Liver (tissue), 9 donors: Measurements from ENCODE around the gene PEX11B. TPM values are rescaled to one million over a fixed set of nuclear protein-coding genes. Genes with fewer than 3 reads are reported as not detected.
A peak's percentile ranks its signal among the peaks of the same experiment; 100 is the strongest.

Experiments
- DNase-seq: peaks from one replicate; pipeline ENCODE4 v3.0.0-alpha.2; 2017; ENCODE audit warnings: low spot score
- H3K27ac ChIP-seq, 2 donors: one replicate each; pipeline ENCODE4 v1.7.0; 2013; ENCODE audit warnings: inconsistent platforms in 2 of 2, low read length in 2 of 2, control low read depth in 1 of 2, low read depth in 1 of 2, mild to moderate bottlenecking in 1 of 2
- H3K27me3 ChIP-seq, 4 donors: one replicate each; pipeline versions ENCODE4 v1.6.1 to v1.7.0; 2013; ENCODE audit warnings: low read length in 3 of 4, inconsistent platforms in 1 of 4, mild to moderate bottlenecking in 1 of 4, moderate library complexity in 1 of 4; ENCODE audit not compliant: control insufficient read depth in 4 of 4, insufficient read depth in 4 of 4
- H3K36me3 ChIP-seq, 4 donors: one replicate each; pipeline versions ENCODE4 v1.6.1 to v1.7.0; 2013; ENCODE audit warnings: low read length in 3 of 4, mild to moderate bottlenecking in 3 of 4, low read depth in 1 of 4, moderate library complexity in 1 of 4; ENCODE audit not compliant: control insufficient read depth in 4 of 4, insufficient read depth in 3 of 4
- H3K4me1 ChIP-seq, 4 donors: one replicate each; pipeline versions ENCODE4 v1.6.1 to v1.7.0; 2013; ENCODE audit warnings: low read length in 3 of 4, mild to moderate bottlenecking in 3 of 4, moderate library complexity in 1 of 4; ENCODE audit not compliant: control insufficient read depth in 4 of 4, insufficient read depth in 4 of 4
- H3K4me3 ChIP-seq, 3 donors: one replicate each; pipeline versions ENCODE4 v1.6.1 to v1.7.0; 2013; ENCODE audit warnings: low read length in 3 of 3, control low read depth in 1 of 3, low read depth in 1 of 3, mild to moderate bottlenecking in 1 of 3
- H3K9ac ChIP-seq, 2 donors: one replicate each; pipeline ENCODE4 v1.7.0; 2013; ENCODE audit warnings: low read length in 2 of 2, mild to moderate bottlenecking in 2 of 2, moderate library complexity in 2 of 2, control low read depth in 1 of 2, low read depth in 1 of 2
- H3K9me3 ChIP-seq, 4 donors: one replicate each; pipeline versions ENCODE4 v1.6.1 to v1.7.0; 2013; ENCODE audit warnings: low read length in 3 of 4; ENCODE audit not compliant: control insufficient read depth in 4 of 4
- ATF3 ChIP-seq: IDR thresholded peaks from 2 replicates; pipeline ENCODE4 v1.6.1; 2016; ENCODE audit warnings: antibody characterized with exemption
- CTCF ChIP-seq: fragments of 150-350 bp; IDR thresholded peaks from 2 replicates; pipeline ENCODE4 v1.5.1; 2017; ENCODE audit warnings: improper control_type of control experiment, low read depth, low read length; ENCODE audit not compliant: missing input control
- EGR1 ChIP-seq, 2 donors: IDR thresholded peaks; 2 replicates each; pipeline ENCODE4 v1.6.1; 2016 to 2018; ENCODE audit warnings: antibody characterized with exemption in 2 of 2, low read depth in 2 of 2
- FOXA2 ChIP-seq: IDR thresholded peaks from 2 replicates; pipeline ENCODE4 v1.6.1; 2016; ENCODE audit warnings: antibody characterized with exemption
- GABPA ChIP-seq, 2 donors: IDR thresholded peaks in 1 of 2; conservative IDR thresholded peaks in 1 of 2; 2 replicates each; pipeline ENCODE4 v1.6.1; 2016; ENCODE audit warnings: antibody characterized with exemption in 2 of 2, mild to moderate bottlenecking in 1 of 2, moderate library complexity in 1 of 2
- HNF4A ChIP-seq, 2 donors: conservative IDR thresholded peaks; 2 replicates each; pipeline ENCODE4 v1.6.1; 2016; ENCODE audit warnings: antibody characterized with exemption in 2 of 2, mild to moderate bottlenecking in 2 of 2
- HNF4G ChIP-seq: IDR thresholded peaks from 2 replicates; pipeline ENCODE4 v1.6.1; 2016; ENCODE audit warnings: antibody characterized with exemption
- JUND ChIP-seq, 2 donors: IDR thresholded peaks; 2 replicates each; pipeline ENCODE4 v1.6.1; 2016; ENCODE audit warnings: antibody characterized with exemption in 2 of 2
- NR2F2 ChIP-seq: IDR thresholded peaks from 2 replicates; pipeline ENCODE4 v1.6.1; 2016; ENCODE audit warnings: antibody characterized with exemption
- RAD21 ChIP-seq, 2 donors: IDR thresholded peaks; 2 replicates each; pipeline ENCODE4 v1.6.1; 2016; ENCODE audit warnings: antibody characterized with exemption in 2 of 2, mild to moderate bottlenecking in 2 of 2
- RXRA ChIP-seq, 2 donors: IDR thresholded peaks; 2 replicates each; pipeline ENCODE4 v1.6.1; 2017 to 2018; ENCODE audit warnings: antibody characterized with exemption in 2 of 2, mild to moderate bottlenecking in 1 of 2
- SP1 ChIP-seq: IDR thresholded peaks from 2 replicates; pipeline ENCODE4 v1.6.1; 2018; ENCODE audit warnings: antibody characterized with exemption, mild to moderate bottlenecking
- TAF1 ChIP-seq: conservative IDR thresholded peaks from 2 replicates; pipeline ENCODE4 v1.6.1; 2016; ENCODE audit warnings: antibody characterized with exemption, mild to moderate bottlenecking
- YY1 ChIP-seq: IDR thresholded peaks from 2 replicates; pipeline ENCODE4 v1.6.1; 2016; ENCODE audit warnings: antibody characterized with exemption, mild to moderate bottlenecking
- WGBS: extraction: QIAGEN DNeasy Blood & Tissue Kit; methylation state at CpG from one replicate; pipeline ENCODE4 v1.1.7; 2013; 5-methylcytosine and 5-hydroxymethylcytosine counted together
- polyA plus RNA-seq, 2 donors: library from polyadenylated mRNA; stranded (reverse) in 1 of 2; unstranded in 1 of 2; fragments of 200-250 nt in 1 of 2; fragments of >200 nt in 1 of 2; fragmentation: Nextera tagmentation in 1 of 2; extraction: Ambion mirVana in 1 of 2; gene quantifications; one replicate each; pipeline versions ENCODE4 v1.2.1 to v1.2.3, GENCODE V29; 2013 to 2015
- total RNA-seq, 2 donors: library from RNA; depleted of rRNA; stranded (reverse); fragments of >200 nt; gene quantifications; one replicate each; pipeline ENCODE4 v1.2.3, GENCODE V29; 2014
- TF ChIP-seq, protein P1 (sequence below): IDR thresholded peaks from 2 replicates; pipeline ENCODE4 v1.6.1; 2016; ENCODE audit warnings: antibody characterized with exemption
- TF ChIP-seq, protein P2 (sequence below): IDR thresholded peaks from 2 replicates; pipeline ENCODE4 v1.6.1; 2016; ENCODE audit warnings: antibody characterized with exemption, mild to moderate bottlenecking
- donor health status: healthy.
- donor health status: healthy.
- donor health status: healthy.
- donor health status: healthy.
- donor health status: healthy.

The PEX11B gene
- total and polyA plus RNA-seq, 4 donors: 13.4 to 21.0 (median 16.1) TPM

- 95% methylated on average over 12 of the region's 12 CpGs for whole genome bisulfite sequencing
- DNase-seq: no peak
- Histone ChIP-seq H3K27ac (no peak overlapping the region), H3K4me3 (no peak overlapping the region), H3K9ac (no peak overlapping the region), H3K9me3 (no peaks in the 10 kb centered on the region), H3K4me1 (peaks cover 0 to 16% (median 10%) of the 10 kb centered on the region in 4 donors), H3K36me3 (no peaks in the 10 kb centered on the region), H3K27me3 (peaks cover 0 to 5% (median 0%) of the 10 kb centered on the region in 4 donors)
- TF ChIP-seq RXRA (IDR thresholded peaks at IDR 0.05): no peak
- no peak for TF ChIP-seq FOXA2
- no peak for TF ChIP-seq TAF1
- no peak for TF ChIP-seq YY1
- TF ChIP-seq HNF4A (conservative IDR thresholded peaks at IDR 0.05): no peak
- TF ChIP-seq NR2F2: no peak
- TF ChIP-seq SP1: no peak
Observed at GRCh38 chr1:145874646-145875045, 43.9 kb downstream of the PEX11B start.

DNA sequence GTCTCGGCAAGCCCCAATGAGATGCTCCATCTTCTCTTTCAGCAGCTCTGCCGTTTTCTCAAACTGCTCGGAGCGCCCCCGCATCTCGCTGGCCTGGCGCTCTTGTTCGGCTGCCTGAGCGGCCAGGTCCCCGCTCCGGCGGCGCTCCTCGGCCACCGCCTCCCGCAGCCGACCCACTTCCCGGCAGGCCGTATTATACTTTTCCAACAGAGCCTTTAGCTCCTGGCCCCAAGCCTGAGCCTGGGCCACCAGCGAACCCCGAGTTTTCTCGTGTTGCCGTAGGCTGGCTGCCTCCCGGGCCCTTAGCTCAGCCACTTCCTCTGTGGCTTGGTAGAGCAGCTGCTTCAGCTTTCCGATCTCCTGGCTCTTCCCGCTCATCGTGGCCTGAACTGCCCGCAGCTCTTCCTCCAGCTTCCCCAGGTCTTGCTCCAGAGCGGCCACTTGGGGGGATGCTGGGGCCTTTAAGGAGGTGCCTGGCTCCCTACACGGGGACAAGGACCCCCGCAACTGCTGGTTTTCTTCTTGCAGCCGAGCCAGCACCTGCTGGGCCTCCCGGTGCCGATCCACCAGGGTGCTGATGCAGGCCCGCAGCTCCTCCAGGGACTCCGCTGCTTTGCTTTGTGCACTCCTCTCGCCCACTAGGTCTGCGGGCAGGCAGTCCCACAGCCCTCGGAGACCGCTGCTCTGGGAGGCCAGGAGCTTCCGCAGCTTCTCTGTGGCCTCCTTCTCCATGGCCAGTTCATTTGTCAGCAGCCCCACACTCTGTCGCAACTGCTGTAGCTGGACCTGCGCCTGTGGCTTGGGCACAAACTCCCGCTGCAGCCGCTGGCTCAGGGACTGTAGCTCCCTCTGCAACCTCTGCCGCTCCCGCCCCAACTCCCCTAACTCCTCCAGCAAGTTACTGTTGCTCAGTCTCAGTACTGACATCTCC, 46.3 kb downstream of the PEX11B start:
- no peak for DNase-seq
- no peak for TF ChIP-seq RAD21 (IDR thresholded peaks at IDR 0.05)
- no peak for TF ChIP-seq JUND (IDR thresholded peaks at IDR 0.05)
- no peak for TF ChIP-seq YY1
- TF ChIP-seq, protein P1, sequence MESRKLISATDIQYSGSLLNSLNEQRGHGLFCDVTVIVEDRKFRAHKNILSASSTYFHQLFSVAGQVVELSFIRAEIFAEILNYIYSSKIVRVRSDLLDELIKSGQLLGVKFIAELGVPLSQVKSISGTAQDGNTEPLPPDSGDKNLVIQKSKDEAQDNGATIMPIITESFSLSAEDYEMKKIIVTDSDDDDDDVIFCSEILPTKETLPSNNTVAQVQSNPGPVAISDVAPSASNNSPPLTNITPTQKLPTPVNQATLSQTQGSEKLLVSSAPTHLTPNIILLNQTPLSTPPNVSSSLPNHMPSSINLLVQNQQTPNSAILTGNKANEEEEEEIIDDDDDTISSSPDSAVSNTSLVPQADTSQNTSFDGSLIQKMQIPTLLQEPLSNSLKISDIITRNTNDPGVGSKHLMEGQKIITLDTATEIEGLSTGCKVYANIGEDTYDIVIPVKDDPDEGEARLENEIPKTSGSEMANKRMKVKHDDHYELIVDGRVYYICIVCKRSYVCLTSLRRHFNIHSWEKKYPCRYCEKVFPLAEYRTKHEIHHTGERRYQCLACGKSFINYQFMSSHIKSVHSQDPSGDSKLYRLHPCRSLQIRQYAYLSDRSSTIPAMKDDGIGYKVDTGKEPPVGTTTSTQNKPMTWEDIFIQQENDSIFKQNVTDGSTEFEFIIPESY: no peak
- no peak for TF ChIP-seq HNF4A (conservative IDR thresholded peaks at IDR 0.05)
- TF ChIP-seq CTCF: no peak
- no peak for TF ChIP-seq GABPA (IDR thresholded peaks at IDR 0.05 in 1 of 2, conservative IDR thresholded peaks at IDR 0.05 in 1 of 2)
- no peak for TF ChIP-seq EGR1 (IDR thresholded peaks at IDR 0.05; ENCODE audit: low read depth in 2 of 2)
- TF ChIP-seq NR2F2: no peak
- no peak for TF ChIP-seq TAF1
- no peak for TF ChIP-seq SP1
- TF ChIP-seq HNF4G: no peak
- TF ChIP-seq, protein P2, sequence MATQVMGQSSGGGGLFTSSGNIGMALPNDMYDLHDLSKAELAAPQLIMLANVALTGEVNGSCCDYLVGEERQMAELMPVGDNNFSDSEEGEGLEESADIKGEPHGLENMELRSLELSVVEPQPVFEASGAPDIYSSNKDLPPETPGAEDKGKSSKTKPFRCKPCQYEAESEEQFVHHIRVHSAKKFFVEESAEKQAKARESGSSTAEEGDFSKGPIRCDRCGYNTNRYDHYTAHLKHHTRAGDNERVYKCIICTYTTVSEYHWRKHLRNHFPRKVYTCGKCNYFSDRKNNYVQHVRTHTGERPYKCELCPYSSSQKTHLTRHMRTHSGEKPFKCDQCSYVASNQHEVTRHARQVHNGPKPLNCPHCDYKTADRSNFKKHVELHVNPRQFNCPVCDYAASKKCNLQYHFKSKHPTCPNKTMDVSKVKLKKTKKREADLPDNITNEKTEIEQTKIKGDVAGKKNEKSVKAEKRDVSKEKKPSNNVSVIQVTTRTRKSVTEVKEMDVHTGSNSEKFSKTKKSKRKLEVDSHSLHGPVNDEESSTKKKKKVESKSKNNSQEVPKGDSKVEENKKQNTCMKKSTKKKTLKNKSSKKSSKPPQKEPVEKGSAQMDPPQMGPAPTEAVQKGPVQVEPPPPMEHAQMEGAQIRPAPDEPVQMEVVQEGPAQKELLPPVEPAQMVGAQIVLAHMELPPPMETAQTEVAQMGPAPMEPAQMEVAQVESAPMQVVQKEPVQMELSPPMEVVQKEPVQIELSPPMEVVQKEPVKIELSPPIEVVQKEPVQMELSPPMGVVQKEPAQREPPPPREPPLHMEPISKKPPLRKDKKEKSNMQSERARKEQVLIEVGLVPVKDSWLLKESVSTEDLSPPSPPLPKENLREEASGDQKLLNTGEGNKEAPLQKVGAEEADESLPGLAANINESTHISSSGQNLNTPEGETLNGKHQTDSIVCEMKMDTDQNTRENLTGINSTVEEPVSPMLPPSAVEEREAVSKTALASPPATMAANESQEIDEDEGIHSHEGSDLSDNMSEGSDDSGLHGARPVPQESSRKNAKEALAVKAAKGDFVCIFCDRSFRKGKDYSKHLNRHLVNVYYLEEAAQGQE: no peak
- TF ChIP-seq ATF3: no peak
- Histone ChIP-seq H3K27me3 (peaks cover 0 to 5% (median 0%) of the 10 kb centered on the region in 4 donors), H3K27ac (peak overlapping the region; percentile 29 to 58), H3K4me1 (peaks cover 0 to 16% (median 10%) of the 10 kb centered on the region in 4 donors), H3K9ac (peak overlapping the region; percentile 42 to 67), H3K4me3 (peak overlapping the region; percentile 57 to 77 (median 65)), H3K9me3 (no peaks in the 10 kb centered on the region), H3K36me3 (no peaks in the 10 kb centered on the region)
- WGBS: 15% methylated on average over 47 of the region's 47 CpGs
